Skeletal muscle tissue (tissue), 4 donors: ENCODE data around the gene CLEC17A. TPM values are rescaled to one million over a fixed set of nuclear protein-coding genes. Genes with fewer than 3 reads are reported as not detected.

Experiments used
- H3K27ac ChIP-seq: one replicate; pipeline ENCODE4 v1.7.0; 2013; ENCODE audit warnings: mild to moderate bottlenecking, low read depth, low read length, inconsistent platforms
- H3K27me3 ChIP-seq, 3 donors: one replicate each; pipeline ENCODE4 v1.7.0; 2013; ENCODE audit warnings: low read length in 3 of 3; ENCODE audit not compliant: control insufficient read depth in 3 of 3, insufficient read depth in 3 of 3
- H3K36me3 ChIP-seq, 3 donors: one replicate each; pipeline ENCODE4 v1.7.0; 2013; ENCODE audit warnings: low read length in 3 of 3; ENCODE audit not compliant: control insufficient read depth in 3 of 3, insufficient read depth in 3 of 3
- H3K4me1 ChIP-seq, 3 donors: one replicate each; pipeline ENCODE4 v1.7.0; 2013; ENCODE audit warnings: low read length in 3 of 3, mild to moderate bottlenecking in 3 of 3; ENCODE audit not compliant: control insufficient read depth in 3 of 3, insufficient read depth in 3 of 3
- H3K4me3 ChIP-seq, 3 donors: one replicate each; pipeline ENCODE4 v1.7.0; 2013; ENCODE audit warnings: low read length in 3 of 3
- H3K9ac ChIP-seq, 3 donors: one replicate each; pipeline ENCODE4 v1.7.0; 2013; ENCODE audit warnings: low read length in 3 of 3, mild to moderate bottlenecking in 3 of 3, moderate library complexity in 2 of 3, low read depth in 1 of 3
- H3K9me3 ChIP-seq, 3 donors: one replicate each; pipeline ENCODE4 v1.7.0; 2013; ENCODE audit warnings: low read length in 3 of 3; ENCODE audit not compliant: control insufficient read depth in 3 of 3
- total RNA-seq: library from RNA; depleted of rRNA; stranded (reverse); fragments of >200 nt; gene quantifications from one replicate; pipeline ENCODE4 v1.2.3, GENCODE V29; 2014
- donor health status: Osteomylitis.

The CLEC17A gene
- total RNA-seq, 1 donor from 2014 or later = 0.52 TPM

DNA sequence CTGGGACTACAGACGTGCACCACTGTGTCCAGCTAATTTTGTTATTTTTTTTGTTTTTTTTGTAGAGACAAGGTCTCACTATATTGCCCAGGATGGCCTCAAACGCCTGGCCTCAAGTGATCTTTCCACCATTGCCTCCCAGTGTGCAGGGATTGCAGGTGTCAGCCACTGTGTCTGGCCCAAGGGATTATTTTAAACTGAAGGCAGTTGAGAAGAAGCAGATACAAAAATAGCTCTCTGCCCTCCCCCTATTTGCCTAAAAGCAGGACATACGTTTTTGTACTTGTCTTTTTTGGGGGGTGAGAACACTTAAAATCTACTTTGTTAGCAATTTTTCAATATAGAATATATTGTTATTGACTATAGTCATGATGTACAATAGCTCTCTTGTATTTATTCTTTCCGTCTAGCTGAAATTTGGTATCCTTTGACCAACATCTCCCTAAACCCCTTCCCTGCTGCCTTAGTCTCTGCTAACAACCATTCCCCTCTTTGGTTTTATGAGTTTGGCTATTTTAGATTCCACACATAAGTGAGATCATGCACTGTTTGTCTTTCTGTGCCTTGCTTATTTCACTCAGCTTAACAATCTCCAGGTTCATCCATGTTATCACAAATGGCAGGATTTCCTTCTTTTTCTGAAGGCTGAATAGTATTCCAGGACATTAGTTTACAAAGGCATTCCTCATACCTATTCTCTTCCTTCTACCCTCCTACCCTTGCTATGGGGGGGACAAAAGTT lies 56.8 kb downstream of the CLEC17A start:
- Histone ChIP-seq H3K27me3 (no peaks in the 10 kb centered on the region), H3K4me1 (no peaks in the 10 kb centered on the region), H3K27ac (no peak overlapping the region), H3K9me3 (peaks cover 3 to 9% (median 6%) of the 10 kb centered on the region in 3 donors), H3K9ac (no peak overlapping the region), H3K36me3 (no peaks in the 10 kb centered on the region), H3K4me3 (no peak overlapping the region)

GRCh38 chr19:14648506-14648905 lies 65.6 kb downstream of the CLEC17A start:
- Histone ChIP-seq H3K4me3 (no peak overlapping the region), H3K9ac (no peak overlapping the region), H3K27ac (no peak overlapping the region), H3K9me3 (no peaks in the 10 kb centered on the region), H3K36me3 (no peaks in the 10 kb centered on the region), H3K27me3 (no peaks in the 10 kb centered on the region), H3K4me1 (no peaks in the 10 kb centered on the region)

GRCh38 chr19:14649020-14649419 lies 66.1 kb downstream of the CLEC17A start:
- Histone ChIP-seq H3K9ac (no peak overlapping the region), H3K27me3 (no peaks in the 10 kb centered on the region)

DNA sequence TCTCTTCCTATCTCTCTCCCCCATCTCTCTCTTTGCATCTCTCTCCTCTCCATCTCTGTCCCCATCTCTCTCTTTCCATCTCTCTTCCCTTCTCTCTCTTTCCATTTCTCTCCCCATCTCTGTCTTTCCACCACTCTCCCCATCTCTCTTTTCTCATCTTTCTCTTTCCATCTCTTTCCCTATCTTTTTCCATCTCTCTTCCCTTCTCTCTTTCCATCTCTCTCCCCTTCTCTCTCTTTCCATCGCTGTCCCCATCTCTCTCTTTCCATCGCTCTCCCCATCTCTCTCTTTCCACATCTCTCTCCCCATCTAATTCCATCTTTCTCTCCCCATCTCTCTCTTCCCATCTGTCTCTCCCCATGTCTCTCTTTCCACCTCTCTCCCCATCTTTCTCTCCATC lies 67.3 kb downstream of the CLEC17A start:
- H3K9ac ChIP-seq = no peak overlapping the region
- H3K27me3 ChIP-seq = no peaks in the 10 kb centered on the region
- no peaks in the 10 kb centered on the region for H3K4me1 ChIP-seq
- no peak overlapping the region for H3K27ac ChIP-seq
- no peaks in the 10 kb centered on the region for H3K9me3 ChIP-seq
- no peaks in the 10 kb centered on the region for H3K36me3 ChIP-seq
- no peak overlapping the region for H3K4me3 ChIP-seq

More at GRCh38 chr19:14649020-14649419, 66.1 kb downstream of the CLEC17A start:
- Histone ChIP-seq H3K9me3 (no peaks in the 10 kb centered on the region), H3K27ac (no peak overlapping the region), H3K36me3 (no peaks in the 10 kb centered on the region), H3K4me3 (no peak overlapping the region), H3K4me1 (no peaks in the 10 kb centered on the region)

DNA sequence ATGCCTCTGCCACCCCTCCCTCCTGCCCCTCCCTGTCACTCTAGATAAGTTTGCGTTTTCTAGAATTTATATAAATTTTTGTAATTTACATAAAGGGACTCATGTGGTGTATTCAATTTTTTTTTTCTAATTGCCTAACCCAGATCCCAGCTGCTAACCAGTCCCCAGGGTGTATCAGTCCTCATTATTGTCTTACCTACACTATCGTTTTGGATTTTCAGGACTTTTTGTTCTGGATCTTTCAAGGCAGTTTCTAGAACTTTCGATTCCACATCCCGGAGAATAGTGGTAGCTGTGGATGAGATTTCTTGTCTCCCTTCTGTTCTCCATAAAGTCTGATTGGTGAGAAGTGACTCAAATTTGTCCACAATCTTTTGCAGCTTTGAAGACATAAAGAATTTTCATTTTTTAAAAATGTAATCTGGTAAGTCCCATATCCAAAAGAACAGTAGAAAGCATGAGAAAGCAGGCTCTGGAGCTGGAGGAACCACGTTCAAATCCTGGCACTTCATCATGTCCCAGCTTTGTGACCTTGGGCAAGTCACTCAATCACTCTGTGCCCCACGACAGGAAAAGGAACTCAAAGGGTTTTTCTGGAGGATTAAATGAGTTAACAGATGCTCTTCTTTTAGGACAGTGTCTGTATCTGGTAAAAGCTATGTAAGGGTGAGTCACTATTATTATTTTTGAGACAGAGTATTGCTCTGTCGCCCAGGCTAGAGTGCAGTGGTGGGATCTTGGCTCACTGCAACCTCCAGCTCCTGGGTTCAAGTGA lies 72.1 kb downstream of the CLEC17A start:
- Histone ChIP-seq H3K9me3 (no peaks in the 10 kb centered on the region), H3K27ac (no peak overlapping the region), H3K36me3 (no peaks in the 10 kb centered on the region), H3K9ac (no peak overlapping the region), H3K4me1 (no peaks in the 10 kb centered on the region), H3K27me3 (no peaks in the 10 kb centered on the region), H3K4me3 (no peak overlapping the region)

GRCh38 chr19:14655726-14656125 lies 72.8 kb downstream of the CLEC17A start:
- Histone ChIP-seq H3K27ac (no peak overlapping the region), H3K27me3 (no peaks in the 10 kb centered on the region), H3K36me3 (no peaks in the 10 kb centered on the region), H3K4me1 (no peaks in the 10 kb centered on the region), H3K9ac (no peak overlapping the region), H3K9me3 (no peaks in the 10 kb centered on the region), H3K4me3 (no peak overlapping the region)

- H3K36me3 ChIP-seq = no peaks in the 10 kb centered on the region
- H3K27ac ChIP-seq = no peak overlapping the region
- no peaks in the 10 kb centered on the region for H3K4me1 ChIP-seq
- no peak overlapping the region for H3K4me3 ChIP-seq
- peaks cover 0 to 2% (median 0%) of the 10 kb centered on the region in 3 donors for H3K9me3 ChIP-seq
- no peaks in the 10 kb centered on the region for H3K27me3 ChIP-seq
- no peak overlapping the region for H3K9ac ChIP-seq
Observed at GRCh38 chr19:14659874-14660489, 77.1 kb downstream of the CLEC17A start.

DNA sequence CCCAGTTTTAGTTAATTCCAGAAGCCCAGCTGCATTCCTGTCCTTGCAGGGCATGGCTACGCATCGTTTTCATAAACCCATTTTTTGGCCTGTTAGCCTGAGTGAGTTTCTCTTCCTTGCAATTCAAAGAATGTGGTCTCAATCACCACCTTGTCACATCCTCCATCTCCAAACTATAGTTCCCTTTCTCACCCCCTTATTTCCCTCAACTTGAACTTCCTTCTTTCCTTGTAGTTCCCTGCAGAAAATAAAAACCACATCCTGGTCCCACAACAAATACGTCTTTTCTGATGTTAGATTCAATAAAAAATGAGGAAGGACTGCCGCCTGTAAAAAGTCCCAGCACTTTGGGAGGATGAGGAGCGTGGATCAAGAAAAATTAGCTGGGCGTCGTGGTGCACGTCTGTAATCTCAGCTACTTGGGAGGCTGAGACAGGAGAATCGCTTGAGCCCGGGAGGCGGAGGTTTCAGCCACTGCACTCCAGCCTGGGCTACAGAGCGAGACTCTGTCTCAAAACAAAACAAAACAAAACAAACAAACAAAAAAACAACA lies 78.6 kb downstream of the CLEC17A start:
- H3K27ac ChIP-seq = no peak overlapping the region
- H3K9ac ChIP-seq = no peak overlapping the region
- H3K4me3 ChIP-seq = no peak overlapping the region
- H3K9me3 ChIP-seq = peaks cover 0 to 2% (median 0%) of the 10 kb centered on the region in 3 donors
- H3K36me3 ChIP-seq = no peaks in the 10 kb centered on the region
- H3K4me1 ChIP-seq = no peaks in the 10 kb centered on the region
- H3K27me3 ChIP-seq = no peaks in the 10 kb centered on the region
